GM23338 (cell line): ENCODE measurements around the gene CYP26C1. TPM values are rescaled to one million over a fixed set of nuclear protein-coding genes. Genes with fewer than 3 reads are reported as not detected.

Experiments
- ATAC-seq: fragments of 200-7000 bp; cut with Tn5 transposase; 3 replicates; pipeline ENCODE4 v1.9.1; 2020
- DNase-seq: peaks from one replicate; pipeline ENCODE4 v3.0.0-alpha.2; 2015; ENCODE audit warnings: low spot score
- H2AFZ ChIP-seq: fragments of 200-600 bp; sonication (generic); 2 replicates; pipeline ENCODE4 v1.8.0; 2016; ENCODE audit warnings: antibody characterized with exemption, mild to moderate bottlenecking, moderate library complexity
- H3F3A ChIP-seq: fragments of 200-600 bp; sonication (generic); replicated peaks from 2 replicates; pipeline ENCODE4 v1.8.0; 2017; ENCODE audit warnings: antibody characterized with exemption, mixed run types, low read depth
- H3K27ac ChIP-seq: fragments of 200-600 bp; sonication (generic); 2 replicates; pipeline ENCODE4 v1.6.1; 2016; ENCODE audit warnings: low read depth
- H3K27me3 ChIP-seq: fragments of 200-600 bp; sonication (generic); 2 replicates; pipeline ENCODE4 v1.8.0; 2016; ENCODE audit warnings: mild to moderate bottlenecking, mixed run types, moderate library complexity; ENCODE audit not compliant: insufficient read depth
- H3K36me3 ChIP-seq: fragments of 200-600 bp; sonication (generic); 2 replicates; pipeline ENCODE4 v1.8.0; 2016; ENCODE audit warnings: mild to moderate bottlenecking; ENCODE audit not compliant: insufficient read depth
- H3K4me1 ChIP-seq: fragments of 200-600 bp; sonication (generic); 2 replicates; pipeline ENCODE4 v1.8.0; 2016; ENCODE audit warnings: mild to moderate bottlenecking, moderate library complexity; ENCODE audit not compliant: insufficient read depth
- H3K4me2 ChIP-seq: fragments of 200-600 bp; sonication (generic); 2 replicates; pipeline ENCODE4 v1.7.1; 2017; ENCODE audit warnings: mixed run types
- H3K4me3 ChIP-seq: fragments of 200-600 bp; sonication (generic); 2 replicates; pipeline ENCODE4 v1.6.1; 2016; ENCODE audit warnings: mixed run types
- H3K79me2 ChIP-seq: fragments of 200-600 bp; sonication (generic); replicated peaks from 2 replicates; pipeline ENCODE4 v1.8.0; 2017; ENCODE audit warnings: mild to moderate bottlenecking; ENCODE audit not compliant: insufficient read depth
- H3K9me2 ChIP-seq: fragments of 200-600 bp; sonication (generic); 2 replicates; pipeline ENCODE4 v1.8.0; 2017; ENCODE audit not compliant: insufficient read depth
- H4K20me1 ChIP-seq: fragments of 200-600 bp; sonication (generic); replicated peaks from 2 replicates; pipeline ENCODE4 v1.8.0; 2017; ENCODE audit warnings: mild to moderate bottlenecking; ENCODE audit not compliant: insufficient read depth
- H3K27ac Mint-ChIP-seq: 2 replicates; pipeline ENCODE4 v1.8.0; 2020; ENCODE audit warnings: inconsistent platforms, mild to moderate bottlenecking, moderate library complexity, mixed read lengths
- H3K27me3 Mint-ChIP-seq: 3 replicates; pipeline ENCODE4 v1.8.0; 2022; ENCODE audit warnings: low read depth, mild to moderate bottlenecking, moderate library complexity, mixed read lengths, inconsistent platforms; ENCODE audit not compliant: insufficient read depth, poor library complexity
- H3K36me3 Mint-ChIP-seq: 3 replicates; pipeline ENCODE4 v1.8.0; 2021; ENCODE audit warnings: low read depth, mild to moderate bottlenecking, inconsistent platforms, moderate library complexity, mixed read lengths
- H3K4me1 Mint-ChIP-seq: 3 replicates; pipeline ENCODE4 v1.8.0; 2020; ENCODE audit warnings: mild to moderate bottlenecking, inconsistent platforms, mixed read lengths
- H3K4me3 Mint-ChIP-seq: 3 replicates; pipeline ENCODE4 v1.8.0; 2021; ENCODE audit warnings: moderate library complexity, mild to moderate bottlenecking, inconsistent platforms, mixed read lengths
- H3K9me3 Mint-ChIP-seq: 3 replicates; pipeline ENCODE4 v1.8.0; 2020; ENCODE audit warnings: moderate library complexity, mild to moderate bottlenecking, inconsistent platforms, mixed read lengths
- CREB1 ChIP-seq: fragments of 250-450 bp; sonication (Bioruptor Pico); IDR thresholded peaks from 2 replicates; pipeline ENCODE4 v1.5.0; 2020; ENCODE audit warnings: low read depth, mild to moderate bottlenecking, moderate library complexity
- CTCF ChIP-seq, 2 experiments: fragments of 200-600 bp in 1 of 2; sonication (generic) in 1 of 2; conservative IDR thresholded peaks; 2 replicates each; pipeline versions ENCODE4 v1.5.1 to v1.6.1; 2016 to 2017; ENCODE audit warnings: antibody characterized with exemption in 2 of 2, low read depth in 2 of 2, mild to moderate bottlenecking in 2 of 2, moderate library complexity in 1 of 2
- ETS1 ChIP-seq: IDR thresholded peaks from 2 replicates; pipeline ENCODE4 v1.6.1; 2016; ENCODE audit warnings: antibody characterized with exemption
- EZH2 ChIP-seq: fragments of 200-600 bp; sonication (generic); IDR thresholded peaks from one replicate; pipeline ENCODE4 v1.8.0; 2017; ENCODE audit warnings: antibody characterized with exemption, mild to moderate bottlenecking, low read depth; ENCODE audit not compliant: unreplicated experiment
- EZH2phosphoT487 ChIP-seq: fragments of 200-600 bp; sonication (generic); IDR thresholded peaks from one replicate; pipeline ENCODE4 v1.8.1; 2018; ENCODE audit warnings: antibody characterized with exemption; ENCODE audit not compliant: unreplicated experiment
- JUNB ChIP-seq: IDR thresholded peaks from one replicate; pipeline ENCODE4 v1.6.1; 2016; ENCODE audit warnings: antibody characterized with exemption; ENCODE audit not compliant: unreplicated experiment
- NANOG ChIP-seq: IDR thresholded peaks from 2 replicates; pipeline ENCODE4 v1.6.1; 2016; ENCODE audit warnings: antibody characterized with exemption, borderline replicate concordance
- POLR2AphosphoS5 ChIP-seq: IDR thresholded peaks from 2 replicates; pipeline ENCODE4 v1.6.1; 2016; ENCODE audit warnings: antibody characterized with exemption, low read depth
- REST ChIP-seq: IDR thresholded peaks from one replicate; pipeline ENCODE4 v1.6.1; 2018; ENCODE audit warnings: antibody characterized with exemption; ENCODE audit not compliant: unreplicated experiment
- STAT1 ChIP-seq: IDR thresholded peaks from one replicate; pipeline ENCODE4 v1.6.1; 2016; ENCODE audit warnings: antibody characterized with exemption; ENCODE audit not compliant: unreplicated experiment
- ZNF114 ChIP-seq: fragments of 250-450 bp; sonication (Bioruptor Pico); IDR thresholded peaks from 2 replicates; pipeline ENCODE4 v1.5.0; 2020; ENCODE audit warnings: mild to moderate bottlenecking, moderate library complexity
- ZNF331 ChIP-seq: fragments of 250-450 bp; sonication (Bioruptor Pico); IDR thresholded peaks from 2 replicates; pipeline ENCODE4 v1.5.0; 2020; ENCODE audit warnings: low read depth, mild to moderate bottlenecking, moderate library complexity
- ZNF462 ChIP-seq: fragments of 250-450 bp; sonication (Bioruptor Pico); IDR thresholded peaks from 2 replicates; pipeline ENCODE4 v1.5.0; 2020; ENCODE audit warnings: mild to moderate bottlenecking, moderate library complexity
- polyA plus RNA-seq: library from polyadenylated mRNA; unstranded; fragments of >200 nt; fragmentation: Nextera tagmentation; extraction: Ambion mirVana; gene quantifications from 2 replicates; pipeline ENCODE4 v1.2.1, GENCODE V29; 2016
- total RNA-seq: library from RNA; depleted of rRNA; stranded (reverse); fragments of >200 nt; shearing (Covaris generic); gene quantifications from 2 replicates; pipeline ENCODE4 v1.2.3, GENCODE V29; 2014

The CYP26C1 gene
- total and polyA plus RNA-seq, 2 experiments from 2014 or later: 0.24 TPM; not detected in 1

GRCh38 chr10:93081834-93082233 lies 21.2 kb downstream of the CYP26C1 start:
- Histone ChIP-seq H2AFZ (no peak overlapping the region), H3K27me3 (peaks cover 32% of the 10 kb centered on the region), H3K27ac (no peak overlapping the region), H3K79me2 (no peaks in the 10 kb centered on the region), H3K4me2 (no peak overlapping the region), H3K4me1 (peaks cover 14% of the 10 kb centered on the region), H3K9me2 (no peaks in the 10 kb centered on the region), H3K4me3 (no peak overlapping the region), H4K20me1 (no peaks in the 10 kb centered on the region), H3K36me3 (no peaks in the 10 kb centered on the region), H3F3A (0 out of 2 replicates have a peak, but pooled peaks cover 2% of the 10 kb centered on the region)
- H3K27me3 Mint-ChIP-seq: peaks cover 23% of the 10 kb centered on the region
- no peak overlapping the region for H3K4me3 Mint-ChIP-seq
- H3K4me1 Mint-ChIP-seq: peaks cover 16% of the 10 kb centered on the region; the same call in 2 of the 3 replicates
- TF ChIP-seq STAT1 (no peak), NANOG (no peak), ETS1 (no peak), JUNB (no peak), EZH2phosphoT487 (no peak), ZNF331 (CRISPR knock-in tag) (no peak), ZNF462 (CRISPR knock-in tag) (no peak), ZNF114 (CRISPR knock-in tag) (no peak), EZH2 (no peak), CREB1 (CRISPR knock-in tag) (no peak), POLR2AphosphoS5 (no peak), CTCF (conservative IDR thresholded peaks at IDR 0.05; ENCODE audit: low read depth in 2 of 2) (no peak), REST (no peak)
- no peak for ATAC-seq
- H3K36me3 Mint-ChIP-seq: no peaks in the 10 kb centered on the region
- H3K9me3 Mint-ChIP-seq: no peaks in the 10 kb centered on the region
- no peak for DNase-seq
- H3K27ac Mint-ChIP-seq: no peak overlapping the region
